Measurements from ENCODE around the gene PLXNA4.

PLXNA4 gene

DNA sequence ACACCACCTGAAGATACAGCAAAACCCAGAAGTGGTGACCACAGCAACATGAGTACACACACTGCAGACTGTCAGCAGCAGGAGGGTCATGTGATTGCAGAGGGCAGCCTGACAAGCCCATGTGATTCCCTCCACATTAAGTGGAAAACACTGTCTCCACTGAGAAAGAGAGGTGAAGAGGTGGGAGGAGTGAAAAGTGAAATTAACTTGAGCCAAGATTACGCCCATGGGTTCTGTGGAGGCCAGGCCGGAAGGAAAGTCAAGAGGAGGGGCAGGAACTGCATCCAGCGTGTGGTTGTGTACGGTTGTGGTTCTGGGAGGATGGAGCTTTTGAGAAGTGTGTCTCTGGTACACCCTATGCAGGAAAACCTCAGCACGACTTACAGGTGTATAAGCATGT is 138.5 kb downstream of the PLXNA4 start:
- no peak for DNase-seq (ENCODE audit: low spot score)
- in situ Hi-C loops (cut with MboI; ENCODE audit: low sequenced_read_pairs, unreplicated experiment): no loop called here
- TF ChIP-seq, protein P1, sequence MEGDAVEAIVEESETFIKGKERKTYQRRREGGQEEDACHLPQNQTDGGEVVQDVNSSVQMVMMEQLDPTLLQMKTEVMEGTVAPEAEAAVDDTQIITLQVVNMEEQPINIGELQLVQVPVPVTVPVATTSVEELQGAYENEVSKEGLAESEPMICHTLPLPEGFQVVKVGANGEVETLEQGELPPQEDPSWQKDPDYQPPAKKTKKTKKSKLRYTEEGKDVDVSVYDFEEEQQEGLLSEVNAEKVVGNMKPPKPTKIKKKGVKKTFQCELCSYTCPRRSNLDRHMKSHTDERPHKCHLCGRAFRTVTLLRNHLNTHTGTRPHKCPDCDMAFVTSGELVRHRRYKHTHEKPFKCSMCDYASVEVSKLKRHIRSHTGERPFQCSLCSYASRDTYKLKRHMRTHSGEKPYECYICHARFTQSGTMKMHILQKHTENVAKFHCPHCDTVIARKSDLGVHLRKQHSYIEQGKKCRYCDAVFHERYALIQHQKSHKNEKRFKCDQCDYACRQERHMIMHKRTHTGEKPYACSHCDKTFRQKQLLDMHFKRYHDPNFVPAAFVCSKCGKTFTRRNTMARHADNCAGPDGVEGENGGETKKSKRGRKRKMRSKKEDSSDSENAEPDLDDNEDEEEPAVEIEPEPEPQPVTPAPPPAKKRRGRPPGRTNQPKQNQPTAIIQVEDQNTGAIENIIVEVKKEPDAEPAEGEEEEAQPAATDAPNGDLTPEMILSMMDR (IDR thresholded peaks at IDR 0.05; ENCODE audit: borderline replicate concordance, control extremely low read depth, extremely low read depth, insufficient read depth, missing control alignments): no peak

- TF ChIP-seq, protein P1 (IDR thresholded peaks at IDR 0.05; ENCODE audit: borderline replicate concordance, control extremely low read depth, extremely low read depth, insufficient read depth, missing control alignments): no peak
- in situ Hi-C loops (cut with MboI; ENCODE audit: low sequenced_read_pairs, unreplicated experiment): no loop called here
- no peak for DNase-seq (ENCODE audit: low spot score)
Measured at GRCh38 chr7:132436121-132436520, 140.1 kb downstream of the PLXNA4 start.

DNA sequence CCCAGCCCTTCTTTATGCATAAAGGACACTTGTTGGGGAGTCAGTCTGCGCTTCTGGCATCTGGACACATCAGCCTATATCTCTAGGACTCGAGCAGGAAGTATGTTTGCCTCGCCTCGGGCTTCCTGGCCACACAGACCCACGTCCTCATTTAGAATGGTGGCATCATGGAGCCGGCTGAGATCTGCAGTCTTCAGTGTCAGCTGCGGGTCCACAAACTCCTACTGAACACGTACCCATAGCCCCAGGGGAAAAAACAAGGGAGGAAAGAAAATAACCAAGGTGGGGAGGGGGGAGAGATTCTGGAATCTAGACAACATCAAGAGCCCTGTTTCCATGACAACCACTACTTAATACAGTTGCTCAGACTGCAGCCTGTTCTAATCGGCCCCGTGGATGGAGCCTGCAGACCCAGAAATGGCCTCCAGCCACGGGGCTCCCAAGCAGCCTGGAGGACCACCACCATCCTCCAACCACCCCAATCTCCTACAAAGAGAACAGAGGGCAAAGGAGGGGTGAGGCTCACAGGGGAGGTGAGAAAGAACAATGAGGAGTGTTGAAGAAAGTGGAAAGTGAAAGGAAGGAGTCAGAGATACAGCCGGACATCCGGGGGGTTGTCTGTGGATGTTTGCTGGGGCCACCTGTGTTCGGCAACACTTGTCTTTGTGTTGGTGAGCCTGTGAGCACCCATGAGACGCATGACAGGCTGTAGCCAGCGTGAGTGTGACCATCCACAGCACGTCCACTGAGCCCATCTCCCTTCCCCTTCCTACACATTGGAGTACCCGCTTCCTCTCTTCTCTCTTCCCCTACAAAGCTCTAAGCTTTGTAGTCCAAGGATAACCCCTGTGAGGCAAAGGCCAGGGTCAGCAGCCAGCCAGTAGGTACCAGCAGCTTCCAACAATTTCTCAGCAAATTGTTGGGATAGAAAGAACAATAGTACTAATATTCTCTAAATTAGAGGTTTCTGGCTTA is 141.0 kb downstream of the PLXNA4 start:
- TF ChIP-seq, protein P1 (IDR thresholded peaks at IDR 0.05; ENCODE audit: borderline replicate concordance, control extremely low read depth, extremely low read depth, insufficient read depth, missing control alignments): no peak
- in situ Hi-C loops (cut with MboI; ENCODE audit: low sequenced_read_pairs, unreplicated experiment): no loop called here
- DNase-seq (ENCODE audit: low spot score): no peak

- in situ Hi-C loops (cut with MboI; ENCODE audit: low sequenced_read_pairs, unreplicated experiment): no loop called here
- no peak for DNase-seq (ENCODE audit: low spot score)
- TF ChIP-seq, protein P1 (IDR thresholded peaks at IDR 0.05; ENCODE audit: borderline replicate concordance, control extremely low read depth, extremely low read depth, insufficient read depth, missing control alignments): no peak
Measured at GRCh38 chr7:132434041-132434440, 142.2 kb downstream of the PLXNA4 start.

- in situ Hi-C loops (cut with MboI; ENCODE audit: low sequenced_read_pairs, unreplicated experiment): no loop called here
- TF ChIP-seq, protein P1 (IDR thresholded peaks at IDR 0.05; ENCODE audit: borderline replicate concordance, control extremely low read depth, extremely low read depth, insufficient read depth, missing control alignments): no peak
- DNase-seq (ENCODE audit: low spot score): no peak
Measured at GRCh38 chr7:132433301-132433700, 143.0 kb downstream of the PLXNA4 start.

GRCh38 chr7:132430861-132431822 is 145.1 kb downstream of the PLXNA4 start:
- in situ Hi-C loops (cut with MboI; ENCODE audit: low sequenced_read_pairs, unreplicated experiment): no loop called here
- TF ChIP-seq, protein P1 (IDR thresholded peaks at IDR 0.05; ENCODE audit: borderline replicate concordance, control extremely low read depth, extremely low read depth, insufficient read depth, missing control alignments): no peak
- no peak for DNase-seq (ENCODE audit: low spot score)

Measured in GM13976 (cell line).